ENCODE data around the gene DNAH7. TPM values are rescaled to one million over a fixed set of nuclear protein-coding genes. Genes with fewer than 3 reads are reported as not detected.

Gene DNAH7
- total RNA-seq, 1 donor from 2014 or later = 2.6 TPM

DNA sequence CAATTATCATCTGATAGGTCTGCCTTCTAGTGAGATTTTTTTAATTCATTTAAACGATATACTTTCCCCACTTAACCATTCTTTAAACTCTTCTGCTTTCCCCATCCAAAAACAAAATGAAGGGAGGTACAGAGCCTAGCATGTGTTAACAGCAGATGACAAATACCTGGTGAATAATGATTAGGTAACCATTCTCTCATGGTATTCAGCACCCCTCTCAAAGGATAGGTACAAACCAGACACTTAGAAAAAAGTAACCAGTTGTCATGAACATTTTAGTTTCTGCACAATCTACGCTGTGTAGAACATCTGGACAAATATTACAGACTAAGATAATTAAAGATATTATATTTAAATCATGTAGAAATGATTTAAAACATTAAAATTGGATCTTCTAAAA is 56.3 kb downstream of the DNAH7 start:
- H3K27ac Mint-ChIP-seq (ENCODE audit: unreplicated experiment) = no peak overlapping the region
- no peaks in the 10 kb centered on the region for H3K9me3 Mint-ChIP-seq (ENCODE audit: unreplicated experiment)
- H3K27me3 Mint-ChIP-seq (ENCODE audit: unreplicated experiment) = peaks cover 4% of the 10 kb centered on the region
- TF ChIP-seq, protein P1, sequence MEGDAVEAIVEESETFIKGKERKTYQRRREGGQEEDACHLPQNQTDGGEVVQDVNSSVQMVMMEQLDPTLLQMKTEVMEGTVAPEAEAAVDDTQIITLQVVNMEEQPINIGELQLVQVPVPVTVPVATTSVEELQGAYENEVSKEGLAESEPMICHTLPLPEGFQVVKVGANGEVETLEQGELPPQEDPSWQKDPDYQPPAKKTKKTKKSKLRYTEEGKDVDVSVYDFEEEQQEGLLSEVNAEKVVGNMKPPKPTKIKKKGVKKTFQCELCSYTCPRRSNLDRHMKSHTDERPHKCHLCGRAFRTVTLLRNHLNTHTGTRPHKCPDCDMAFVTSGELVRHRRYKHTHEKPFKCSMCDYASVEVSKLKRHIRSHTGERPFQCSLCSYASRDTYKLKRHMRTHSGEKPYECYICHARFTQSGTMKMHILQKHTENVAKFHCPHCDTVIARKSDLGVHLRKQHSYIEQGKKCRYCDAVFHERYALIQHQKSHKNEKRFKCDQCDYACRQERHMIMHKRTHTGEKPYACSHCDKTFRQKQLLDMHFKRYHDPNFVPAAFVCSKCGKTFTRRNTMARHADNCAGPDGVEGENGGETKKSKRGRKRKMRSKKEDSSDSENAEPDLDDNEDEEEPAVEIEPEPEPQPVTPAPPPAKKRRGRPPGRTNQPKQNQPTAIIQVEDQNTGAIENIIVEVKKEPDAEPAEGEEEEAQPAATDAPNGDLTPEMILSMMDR (IDR thresholded peaks at IDR 0.05; ENCODE audit: unreplicated experiment) = no peak
- no peak overlapping the region for H3K4me3 Mint-ChIP-seq (ENCODE audit: unreplicated experiment)
- no peak for DNase-seq (ENCODE audit: low spot score)
- peaks cover 39% of the 10 kb centered on the region for H3K4me1 Mint-ChIP-seq (ENCODE audit: unreplicated experiment)
- H3K36me3 Mint-ChIP-seq (ENCODE audit: low read depth, unreplicated experiment) = peaks cover 7% of the 10 kb centered on the region

DNA sequence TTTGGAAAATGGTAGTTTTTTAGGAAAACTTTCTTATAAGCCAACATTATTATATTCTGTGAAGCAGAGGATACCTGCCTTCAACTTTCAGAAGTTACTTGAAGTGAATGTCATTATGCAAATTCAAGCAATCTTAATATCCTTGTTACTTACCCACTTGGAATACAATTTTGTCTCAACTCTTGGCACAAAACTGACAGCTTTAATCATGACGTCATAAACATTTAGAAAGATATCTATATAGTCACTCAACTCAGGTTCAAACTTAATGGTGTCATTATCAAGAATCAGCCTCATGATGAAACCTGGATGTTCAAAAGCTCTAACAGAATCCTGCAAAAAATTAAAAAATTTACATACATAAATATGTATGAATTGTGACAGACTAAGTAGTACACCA is 68.1 kb downstream of the DNAH7 start:
- H3K27me3 Mint-ChIP-seq (ENCODE audit: unreplicated experiment) = no peaks in the 10 kb centered on the region
- no peaks in the 10 kb centered on the region for H3K9me3 Mint-ChIP-seq (ENCODE audit: unreplicated experiment)
- H3K36me3 Mint-ChIP-seq (ENCODE audit: low read depth, unreplicated experiment) = peaks cover 7% of the 10 kb centered on the region
- DNase-seq (ENCODE audit: low spot score) = no peak
- no peak overlapping the region for H3K27ac Mint-ChIP-seq (ENCODE audit: unreplicated experiment)
- TF ChIP-seq, protein P1 (IDR thresholded peaks at IDR 0.05; ENCODE audit: unreplicated experiment) = no peak
- H3K4me1 Mint-ChIP-seq (ENCODE audit: unreplicated experiment) = no peaks in the 10 kb centered on the region
- H3K4me3 Mint-ChIP-seq (ENCODE audit: unreplicated experiment) = no peak overlapping the region

DNA sequence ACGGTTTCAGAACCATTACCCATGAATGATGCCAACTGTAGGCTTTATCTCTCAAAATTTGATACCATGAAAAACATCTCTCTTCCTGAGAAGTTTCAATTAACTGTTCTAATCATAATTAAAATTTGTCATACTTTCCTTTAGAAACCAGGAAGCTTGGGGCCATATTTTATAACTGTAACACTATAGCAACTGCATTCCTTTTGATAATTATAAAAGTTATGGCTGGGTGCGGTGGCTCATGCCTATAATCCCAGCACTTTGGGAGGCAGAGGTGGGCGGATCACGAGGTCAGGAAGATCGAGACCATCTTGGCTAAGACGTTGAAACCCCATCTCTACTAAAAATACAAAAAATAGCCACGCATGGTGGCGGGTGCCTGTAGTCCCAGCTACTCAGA is 70.6 kb downstream of the DNAH7 start:
- Mint-ChIP-seq H3K4me1 (ENCODE audit: unreplicated experiment) (no peaks in the 10 kb centered on the region), H3K4me3 (ENCODE audit: unreplicated experiment) (no peak overlapping the region), H3K27me3 (ENCODE audit: unreplicated experiment) (peaks cover 1% of the 10 kb centered on the region), H3K9me3 (ENCODE audit: unreplicated experiment) (no peaks in the 10 kb centered on the region), H3K27ac (ENCODE audit: unreplicated experiment) (no peak overlapping the region), H3K36me3 (ENCODE audit: low read depth, unreplicated experiment) (no peaks in the 10 kb centered on the region)
- TF ChIP-seq, protein P1 (IDR thresholded peaks at IDR 0.05; ENCODE audit: unreplicated experiment) = no peak
- no peak for DNase-seq (ENCODE audit: low spot score)

DNA sequence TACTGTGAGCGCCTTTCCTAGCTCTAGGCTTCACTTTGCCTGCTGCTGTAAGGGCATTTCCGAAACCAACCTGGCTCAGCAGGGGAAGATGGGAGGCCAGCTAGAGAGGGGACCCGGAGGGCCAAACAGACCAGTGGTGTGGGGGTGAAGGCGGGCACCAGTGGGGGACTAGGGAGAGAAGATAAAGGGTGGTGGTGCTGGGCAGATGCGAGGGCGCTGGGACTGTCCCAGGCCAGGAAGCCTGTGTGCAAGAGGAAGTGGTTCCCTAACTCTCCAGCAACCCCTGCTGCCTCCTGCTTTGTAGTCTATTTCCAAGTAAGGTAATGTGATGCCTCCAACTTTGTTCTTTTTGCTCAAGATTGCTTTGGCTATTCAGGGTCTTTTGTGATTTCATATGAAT is 73.1 kb downstream of the DNAH7 start:
- Mint-ChIP-seq H3K27me3 (ENCODE audit: unreplicated experiment) (peaks cover 1% of the 10 kb centered on the region), H3K9me3 (ENCODE audit: unreplicated experiment) (no peaks in the 10 kb centered on the region), H3K4me3 (ENCODE audit: unreplicated experiment) (no peak overlapping the region), H3K36me3 (ENCODE audit: low read depth, unreplicated experiment) (no peaks in the 10 kb centered on the region), H3K4me1 (ENCODE audit: unreplicated experiment) (peaks cover 3% of the 10 kb centered on the region), H3K27ac (ENCODE audit: unreplicated experiment) (no peak overlapping the region)
- TF ChIP-seq, protein P1 (IDR thresholded peaks at IDR 0.05; ENCODE audit: unreplicated experiment) = no peak
- no peak for DNase-seq (ENCODE audit: low spot score)

DNA sequence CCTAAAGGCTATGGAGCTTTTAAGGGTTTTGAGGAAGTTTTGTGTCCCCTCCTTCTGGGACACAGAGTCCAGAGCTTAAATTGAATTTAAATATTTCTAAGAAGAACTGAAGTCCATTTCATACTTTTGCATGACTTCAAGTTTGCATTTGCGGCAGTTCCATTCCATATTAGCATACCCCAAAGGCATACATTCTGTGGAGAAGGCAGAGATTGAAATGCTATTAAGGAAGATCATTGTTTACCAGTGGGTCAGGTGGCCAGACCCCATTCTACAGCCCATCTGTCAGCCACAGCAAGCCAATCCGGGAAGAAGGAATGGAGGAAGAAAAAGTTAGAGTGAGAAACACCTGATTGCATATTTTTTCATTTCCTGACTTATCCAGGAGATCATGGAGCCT is 75.0 kb downstream of the DNAH7 start:
- no peak for DNase-seq (ENCODE audit: low spot score)
- no peaks in the 10 kb centered on the region for H3K36me3 Mint-ChIP-seq (ENCODE audit: low read depth, unreplicated experiment)
- H3K9me3 Mint-ChIP-seq (ENCODE audit: unreplicated experiment) = no peaks in the 10 kb centered on the region
- peaks cover 1% of the 10 kb centered on the region for H3K27me3 Mint-ChIP-seq (ENCODE audit: unreplicated experiment)
- peaks cover 3% of the 10 kb centered on the region for H3K4me1 Mint-ChIP-seq (ENCODE audit: unreplicated experiment)
- H3K27ac Mint-ChIP-seq (ENCODE audit: unreplicated experiment) = no peak overlapping the region
- TF ChIP-seq, protein P1 (IDR thresholded peaks at IDR 0.05; ENCODE audit: unreplicated experiment) = no peak
- peak overlapping the region; percentile 65 for H3K4me3 Mint-ChIP-seq (ENCODE audit: unreplicated experiment)
